ENCODE measurements around the gene SRPRB.

DNA sequence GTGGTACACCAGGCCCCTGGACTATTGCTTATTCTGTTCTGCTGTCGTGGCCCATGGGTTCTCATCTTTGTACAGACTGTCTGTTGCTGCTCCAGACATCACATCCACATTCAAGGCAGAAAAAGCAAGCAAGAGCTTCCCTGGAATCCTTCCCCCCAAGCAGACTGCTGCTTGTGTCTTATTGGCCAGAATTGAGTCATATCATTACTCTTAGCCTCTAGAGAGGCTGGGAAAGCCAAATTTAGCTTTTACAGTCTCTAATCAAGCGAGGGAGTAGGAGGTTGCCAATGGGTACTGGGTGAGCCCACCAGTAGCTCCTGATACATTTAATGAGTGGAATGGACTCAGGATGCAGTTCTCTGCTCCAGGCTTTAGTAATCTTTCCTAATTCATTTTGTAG lies 50.7 kb downstream of the SRPRB start:
- TF ChIP-seq, protein P1, sequence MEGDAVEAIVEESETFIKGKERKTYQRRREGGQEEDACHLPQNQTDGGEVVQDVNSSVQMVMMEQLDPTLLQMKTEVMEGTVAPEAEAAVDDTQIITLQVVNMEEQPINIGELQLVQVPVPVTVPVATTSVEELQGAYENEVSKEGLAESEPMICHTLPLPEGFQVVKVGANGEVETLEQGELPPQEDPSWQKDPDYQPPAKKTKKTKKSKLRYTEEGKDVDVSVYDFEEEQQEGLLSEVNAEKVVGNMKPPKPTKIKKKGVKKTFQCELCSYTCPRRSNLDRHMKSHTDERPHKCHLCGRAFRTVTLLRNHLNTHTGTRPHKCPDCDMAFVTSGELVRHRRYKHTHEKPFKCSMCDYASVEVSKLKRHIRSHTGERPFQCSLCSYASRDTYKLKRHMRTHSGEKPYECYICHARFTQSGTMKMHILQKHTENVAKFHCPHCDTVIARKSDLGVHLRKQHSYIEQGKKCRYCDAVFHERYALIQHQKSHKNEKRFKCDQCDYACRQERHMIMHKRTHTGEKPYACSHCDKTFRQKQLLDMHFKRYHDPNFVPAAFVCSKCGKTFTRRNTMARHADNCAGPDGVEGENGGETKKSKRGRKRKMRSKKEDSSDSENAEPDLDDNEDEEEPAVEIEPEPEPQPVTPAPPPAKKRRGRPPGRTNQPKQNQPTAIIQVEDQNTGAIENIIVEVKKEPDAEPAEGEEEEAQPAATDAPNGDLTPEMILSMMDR (IDR thresholded peaks at IDR 0.05) = no peak
- TF ChIP-seq EP300 (IDR thresholded peaks at IDR 0.05) (no peak), POLR2A (IDR thresholded peaks at IDR 0.05) (no peak), POLR2AphosphoS5 (IDR thresholded peaks at IDR 0.05) (no peak)
